DND-41 (cell line): Measurements from ENCODE around the gene GRM4.

Source experiments
- EZH2 ChIP-seq: IDR thresholded peaks from 3 replicates; pipeline ENCODE4 v1.6.1; 2012; ENCODE audit warnings: borderline replicate concordance, low read depth, mild to moderate bottlenecking, moderate library complexity, low read length, inconsistent platforms; ENCODE audit not compliant: severe bottlenecking
- TF ChIP-seq, protein P1 (sequence below): IDR thresholded peaks from 2 replicates; pipeline ENCODE4 v1.5.1; 2012; ENCODE audit warnings: borderline replicate concordance, low read length, moderate library complexity, mild to moderate bottlenecking; ENCODE audit not compliant: poor library complexity, severe bottlenecking; ENCODE audit errors: extremely low read depth

DNA sequence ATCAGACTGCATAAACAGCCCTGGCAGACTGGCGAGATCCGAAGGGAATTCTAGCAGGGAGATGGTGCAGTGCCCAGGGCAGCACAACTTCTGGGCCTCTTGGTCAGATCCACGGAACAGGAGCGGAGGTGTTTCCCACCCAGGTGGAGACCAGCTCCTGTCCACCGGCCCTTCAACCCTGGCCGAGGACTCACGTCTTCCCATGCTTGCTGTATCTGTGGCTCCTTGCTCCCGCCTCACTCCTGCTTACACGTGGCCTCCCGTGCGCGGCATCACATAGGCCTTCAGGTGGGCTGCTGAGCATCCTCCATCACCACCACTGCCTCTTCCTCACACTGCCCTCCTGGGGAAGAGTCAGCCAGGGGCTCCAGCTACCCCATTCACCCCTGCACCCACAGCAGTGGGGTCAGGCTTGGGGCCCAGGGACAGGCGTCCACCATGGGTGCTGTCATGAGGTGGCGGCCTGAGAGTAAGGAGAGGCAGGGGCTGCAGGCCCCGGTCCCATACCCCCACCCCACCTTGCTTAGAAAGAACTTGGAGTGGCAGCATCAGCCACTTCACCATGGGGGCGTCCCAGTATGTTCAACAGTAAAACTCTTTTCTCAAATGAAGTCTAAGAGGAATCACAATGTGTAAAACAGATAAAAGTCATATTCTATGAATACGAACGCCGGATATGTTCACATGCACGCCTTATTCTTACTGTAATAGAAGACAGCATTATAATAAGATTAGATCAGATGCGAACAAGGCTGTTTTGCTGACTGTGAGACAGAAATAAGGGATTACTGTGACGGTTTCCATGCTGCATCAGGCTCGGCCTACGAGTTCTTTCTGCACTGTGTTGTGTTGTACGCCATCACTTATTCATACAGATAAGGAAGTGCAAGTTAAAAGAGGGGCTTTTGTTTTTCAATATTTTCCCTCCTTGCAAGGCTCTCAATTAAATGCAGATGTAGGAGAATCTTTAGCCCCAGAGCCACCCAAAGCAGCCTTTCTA, 165.4 kb downstream of the GRM4 start:
- TF ChIP-seq, protein P1, sequence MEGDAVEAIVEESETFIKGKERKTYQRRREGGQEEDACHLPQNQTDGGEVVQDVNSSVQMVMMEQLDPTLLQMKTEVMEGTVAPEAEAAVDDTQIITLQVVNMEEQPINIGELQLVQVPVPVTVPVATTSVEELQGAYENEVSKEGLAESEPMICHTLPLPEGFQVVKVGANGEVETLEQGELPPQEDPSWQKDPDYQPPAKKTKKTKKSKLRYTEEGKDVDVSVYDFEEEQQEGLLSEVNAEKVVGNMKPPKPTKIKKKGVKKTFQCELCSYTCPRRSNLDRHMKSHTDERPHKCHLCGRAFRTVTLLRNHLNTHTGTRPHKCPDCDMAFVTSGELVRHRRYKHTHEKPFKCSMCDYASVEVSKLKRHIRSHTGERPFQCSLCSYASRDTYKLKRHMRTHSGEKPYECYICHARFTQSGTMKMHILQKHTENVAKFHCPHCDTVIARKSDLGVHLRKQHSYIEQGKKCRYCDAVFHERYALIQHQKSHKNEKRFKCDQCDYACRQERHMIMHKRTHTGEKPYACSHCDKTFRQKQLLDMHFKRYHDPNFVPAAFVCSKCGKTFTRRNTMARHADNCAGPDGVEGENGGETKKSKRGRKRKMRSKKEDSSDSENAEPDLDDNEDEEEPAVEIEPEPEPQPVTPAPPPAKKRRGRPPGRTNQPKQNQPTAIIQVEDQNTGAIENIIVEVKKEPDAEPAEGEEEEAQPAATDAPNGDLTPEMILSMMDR = no peak
- no peak for TF ChIP-seq EZH2
